ENCODE results near the gene FOXP1.

The FOXP1 gene

DNA sequence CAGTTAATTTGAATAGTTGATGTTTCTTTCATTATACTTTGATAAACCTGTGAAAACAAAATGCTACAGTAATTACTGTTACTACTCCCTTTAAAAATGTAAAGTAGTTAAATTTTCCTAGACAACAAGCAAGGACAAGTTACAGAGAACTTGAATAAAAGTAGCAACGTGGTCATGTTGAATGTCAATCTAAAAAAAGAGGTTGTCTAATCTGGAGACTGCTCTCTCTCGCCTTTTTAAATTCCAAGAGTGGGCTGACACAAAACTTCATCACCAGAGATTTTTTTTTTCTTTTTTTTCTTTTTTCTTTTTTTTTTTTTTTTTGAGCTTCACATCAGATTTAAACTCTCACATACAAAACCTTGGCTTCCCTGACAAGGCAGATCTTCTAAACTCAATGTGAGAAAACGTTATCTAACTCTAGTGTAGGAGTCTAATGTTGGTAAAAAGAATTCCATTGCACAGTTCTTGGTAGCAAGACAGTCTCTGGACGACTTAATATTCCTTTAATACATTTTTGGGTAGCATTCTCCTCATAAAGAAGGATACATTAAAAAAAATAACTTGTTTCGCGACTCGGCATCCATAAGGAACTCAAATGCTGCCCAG is 4.1 kb downstream of the FOXP1 start:
- H3K36me3 ChIP-seq (ENCODE audit: control insufficient read depth in 1 of 2, insufficient read depth in 2 of 2, low read length in 2 of 2): no peaks in the 10 kb centered on the region
- H3K4me2 ChIP-seq (ENCODE audit: low read length): no peak overlapping the region
- no peak overlapping the region for H4K91ac ChIP-seq (ENCODE audit: low read depth, low read length)
- H4K8ac ChIP-seq (ENCODE audit: low read depth, low read length): no peak overlapping the region
- no peak overlapping the region for H2BK120ac ChIP-seq (ENCODE audit: insufficient read depth, low read length, poor library complexity)
- no peak overlapping the region for H3K14ac ChIP-seq (ENCODE audit: low read length)
- peaks cover 15% of the 10 kb centered on the region for H3K79me1 ChIP-seq (ENCODE audit: low read length)
- no peak for DNase-seq
- H3K9ac ChIP-seq (ENCODE audit: low read length): no peak overlapping the region
- H4K12ac ChIP-seq (ENCODE audit: low read depth, low read length): no peak overlapping the region
- no peak overlapping the region for H2BK12ac ChIP-seq (ENCODE audit: low read length)
- no peak overlapping the region for H2BK5ac ChIP-seq (ENCODE audit: low read depth, low read length, poor library complexity)
- no peaks in the 10 kb centered on the region for H3K9me3 ChIP-seq (ENCODE audit: insufficient read depth, low read depth, low read length)
- no CpG with 5 or more reads among the region's 7 CpGs for WGBS (ENCODE audit: extremely low coverage, insufficient coverage, insufficient read length)
- H3K4me1 ChIP-seq (ENCODE audit: control insufficient read depth in 1 of 2, insufficient read depth in 2 of 2, low read length in 2 of 2): peaks cover 2 to 3% of the 10 kb centered on the region in 2 experiments
- no peak overlapping the region for H3K23ac ChIP-seq (ENCODE audit: low read length)
- H2AK5ac ChIP-seq (ENCODE audit: low read length): no peak overlapping the region
- H2AFZ ChIP-seq (ENCODE audit: insufficient read depth, low read length, poor library complexity): no peak overlapping the region
- no peak overlapping the region for H3K4ac ChIP-seq (ENCODE audit: low read depth, low read length)
- no peaks in the 10 kb centered on the region for H3K27me3 ChIP-seq (ENCODE audit: insufficient read depth, low read length)
- H3K79me2 ChIP-seq (ENCODE audit: control insufficient read depth, insufficient read depth, low read length, poor library complexity): peaks cover 3% of the 10 kb centered on the region
- no peak overlapping the region for H3K4me3 ChIP-seq (ENCODE audit: low read depth, low read length)
- H3K18ac ChIP-seq (ENCODE audit: low read length): no peak overlapping the region
- H3K27ac ChIP-seq (ENCODE audit: low read depth, low read length): no peak overlapping the region

DNA sequence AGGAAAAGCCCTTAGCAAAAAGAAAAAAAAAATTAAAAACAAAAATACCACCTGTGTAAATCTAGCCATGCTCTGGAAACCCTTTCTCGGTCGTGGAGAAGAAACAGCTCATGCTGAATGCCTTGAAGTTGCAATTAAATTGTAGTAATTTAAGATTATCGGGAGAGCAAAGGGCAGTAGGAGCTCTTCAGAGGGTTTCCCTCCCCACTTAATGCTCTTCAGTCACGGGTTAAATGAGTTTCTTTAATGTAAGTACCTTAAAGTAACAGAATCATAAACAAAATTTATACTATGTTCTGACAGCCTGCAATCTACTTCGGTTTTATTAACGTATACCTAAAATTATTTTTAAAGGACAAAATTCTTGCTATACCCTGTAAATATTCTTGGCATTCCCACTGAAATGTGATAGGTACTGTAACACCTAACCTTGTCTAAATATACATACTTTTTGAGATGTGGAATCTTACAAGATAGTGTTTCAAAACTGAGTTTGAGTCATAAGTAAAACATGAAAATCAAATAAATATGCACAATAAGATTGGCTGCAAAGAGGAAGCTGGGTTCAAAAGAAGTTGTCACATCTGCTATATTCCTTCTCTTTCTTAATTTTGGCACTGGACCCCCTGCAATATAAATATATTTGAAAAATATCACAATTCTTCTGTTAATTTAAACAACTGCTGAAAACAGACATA is 5.3 kb downstream of the FOXP1 start:
- H3K9me3 ChIP-seq (ENCODE audit: insufficient read depth, low read depth, low read length): no peaks in the 10 kb centered on the region
- H3K27me3 ChIP-seq (ENCODE audit: insufficient read depth, low read length): no peaks in the 10 kb centered on the region
- H4K12ac ChIP-seq (ENCODE audit: low read depth, low read length): no peak overlapping the region
- no peak overlapping the region for H3K4me3 ChIP-seq (ENCODE audit: low read depth, low read length)
- no peak overlapping the region for H3K23ac ChIP-seq (ENCODE audit: low read length)
- H2AK5ac ChIP-seq (ENCODE audit: low read length): no peak overlapping the region
- H3K4me1 ChIP-seq (ENCODE audit: control insufficient read depth in 1 of 2, insufficient read depth in 2 of 2, low read length in 2 of 2): peaks cover 2 to 3% of the 10 kb centered on the region in 2 experiments
- no peak overlapping the region for H4K8ac ChIP-seq (ENCODE audit: low read depth, low read length)
- no peak overlapping the region for H2BK12ac ChIP-seq (ENCODE audit: low read length)
- WGBS (ENCODE audit: extremely low coverage, insufficient coverage, insufficient read length): no CpG with 5 or more reads among the region's 6 CpGs
- H3K79me1 ChIP-seq (ENCODE audit: low read length): peaks cover 10% of the 10 kb centered on the region
- no peak overlapping the region for H3K14ac ChIP-seq (ENCODE audit: low read length)
- no peak overlapping the region for H2AFZ ChIP-seq (ENCODE audit: insufficient read depth, low read length, poor library complexity)
- no peak overlapping the region for H2BK5ac ChIP-seq (ENCODE audit: low read depth, low read length, poor library complexity)
- H3K4ac ChIP-seq (ENCODE audit: low read depth, low read length): no peak overlapping the region
- H4K91ac ChIP-seq (ENCODE audit: low read depth, low read length): no peak overlapping the region
- peak in 1 of 2 donors; percentile 74 for DNase-seq
- no peak overlapping the region for H3K4me2 ChIP-seq (ENCODE audit: low read length)
- no peak overlapping the region for H3K18ac ChIP-seq (ENCODE audit: low read length)
- no peaks in the 10 kb centered on the region for H3K36me3 ChIP-seq (ENCODE audit: control insufficient read depth in 1 of 2, insufficient read depth in 2 of 2, low read length in 2 of 2)
- no peak overlapping the region for H3K9ac ChIP-seq (ENCODE audit: low read length)
- H3K27ac ChIP-seq (ENCODE audit: low read depth, low read length): no peak overlapping the region
- H2BK120ac ChIP-seq (ENCODE audit: insufficient read depth, low read length, poor library complexity): no peak overlapping the region
- peaks cover 2% of the 10 kb centered on the region for H3K79me2 ChIP-seq (ENCODE audit: control insufficient read depth, insufficient read depth, low read length, poor library complexity)

GRCh38 chr3:71577011-71577410 is 6.5 kb downstream of the FOXP1 start:
- no peak for DNase-seq
- no peak overlapping the region for H2BK12ac ChIP-seq (ENCODE audit: low read length)
- H3K79me1 ChIP-seq (ENCODE audit: low read length): peaks cover 5% of the 10 kb centered on the region
- H2AK5ac ChIP-seq (ENCODE audit: low read length): no peak overlapping the region
- H3K4me1 ChIP-seq (ENCODE audit: control insufficient read depth in 1 of 2, insufficient read depth in 2 of 2, low read length in 2 of 2): peaks cover 2 to 3% of the 10 kb centered on the region in 2 experiments
- H3K79me2 ChIP-seq (ENCODE audit: control insufficient read depth, insufficient read depth, low read length, poor library complexity): peaks cover 2% of the 10 kb centered on the region
- no peak overlapping the region for H4K12ac ChIP-seq (ENCODE audit: low read depth, low read length)
- H3K27ac ChIP-seq (ENCODE audit: low read depth, low read length): no peak overlapping the region
- H3K4me2 ChIP-seq (ENCODE audit: low read length): no peak overlapping the region
- no peak overlapping the region for H3K14ac ChIP-seq (ENCODE audit: low read length)
- no peak overlapping the region for H2AFZ ChIP-seq (ENCODE audit: insufficient read depth, low read length, poor library complexity)
- H3K23ac ChIP-seq (ENCODE audit: low read length): no peak overlapping the region
- H4K91ac ChIP-seq (ENCODE audit: low read depth, low read length): no peak overlapping the region
- H4K8ac ChIP-seq (ENCODE audit: low read depth, low read length): no peak overlapping the region
- H2BK5ac ChIP-seq (ENCODE audit: low read depth, low read length, poor library complexity): no peak overlapping the region
- H3K9ac ChIP-seq (ENCODE audit: low read length): no peak overlapping the region
- H3K36me3 ChIP-seq (ENCODE audit: control insufficient read depth in 1 of 2, insufficient read depth in 2 of 2, low read length in 2 of 2): no peaks in the 10 kb centered on the region
- H2BK120ac ChIP-seq (ENCODE audit: insufficient read depth, low read length, poor library complexity): no peak overlapping the region
- H3K27me3 ChIP-seq (ENCODE audit: insufficient read depth, low read length): no peaks in the 10 kb centered on the region
- H3K18ac ChIP-seq (ENCODE audit: low read length): no peak overlapping the region
- H3K9me3 ChIP-seq (ENCODE audit: insufficient read depth, low read depth, low read length): no peaks in the 10 kb centered on the region
- H3K4me3 ChIP-seq (ENCODE audit: low read depth, low read length): no peak overlapping the region
- H3K4ac ChIP-seq (ENCODE audit: low read depth, low read length): no peak overlapping the region
- no CpG with 5 or more reads among the region's 5 CpGs for WGBS (ENCODE audit: extremely low coverage, insufficient coverage, insufficient read length)

DNA sequence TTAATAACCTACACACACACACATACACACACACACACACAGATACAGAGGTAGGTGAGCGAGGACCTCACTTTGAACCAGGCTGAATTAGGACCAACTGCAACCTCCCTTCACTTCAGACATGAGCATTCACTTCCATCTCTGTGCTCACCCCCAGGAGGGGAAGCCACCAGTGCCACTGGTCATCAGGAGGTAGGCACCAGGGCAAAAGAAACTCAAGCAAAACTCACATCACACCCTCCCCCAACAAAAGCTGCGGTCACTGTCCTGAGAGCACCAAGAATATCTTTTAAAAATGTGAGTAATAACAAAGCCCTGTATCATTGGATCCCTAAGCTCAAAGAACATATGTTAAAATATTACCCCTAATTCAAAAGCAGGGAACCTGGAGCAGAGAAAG is 8.1 kb downstream of the FOXP1 start:
- Histone ChIP-seq H2BK5ac (ENCODE audit: low read depth, low read length, poor library complexity) (no peak overlapping the region), H2AFZ (ENCODE audit: insufficient read depth, low read length, poor library complexity) (no peak overlapping the region), H3K23ac (ENCODE audit: low read length) (no peak overlapping the region), H2BK120ac (ENCODE audit: insufficient read depth, low read length, poor library complexity) (no peak overlapping the region), H3K9me3 (ENCODE audit: insufficient read depth, low read depth, low read length) (no peaks in the 10 kb centered on the region), H2AK5ac (ENCODE audit: low read length) (no peak overlapping the region), H3K18ac (ENCODE audit: low read length) (no peak overlapping the region), H3K79me2 (ENCODE audit: control insufficient read depth, insufficient read depth, low read length, poor library complexity) (no peaks in the 10 kb centered on the region), H3K4me3 (ENCODE audit: low read depth, low read length) (no peak overlapping the region), H4K12ac (ENCODE audit: low read depth, low read length) (no peak overlapping the region), H3K4ac (ENCODE audit: low read depth, low read length) (no peak overlapping the region), H2BK12ac (ENCODE audit: low read length) (no peak overlapping the region), H3K36me3 (ENCODE audit: control insufficient read depth in 1 of 2, insufficient read depth in 2 of 2, low read length in 2 of 2) (no peaks in the 10 kb centered on the region), H3K14ac (ENCODE audit: low read length) (no peak overlapping the region), H3K9ac (ENCODE audit: low read length) (no peak overlapping the region), H3K27me3 (ENCODE audit: insufficient read depth, low read length) (no peaks in the 10 kb centered on the region), H4K8ac (ENCODE audit: low read depth, low read length) (no peak overlapping the region), H3K27ac (ENCODE audit: low read depth, low read length) (no peak overlapping the region), H3K4me2 (ENCODE audit: low read length) (no peak overlapping the region), H3K4me1 (ENCODE audit: control insufficient read depth in 1 of 2, insufficient read depth in 2 of 2, low read length in 2 of 2) (no peaks in the 10 kb centered on the region), H3K79me1 (ENCODE audit: low read length) (no peaks in the 10 kb centered on the region), H4K91ac (ENCODE audit: low read depth, low read length) (no peak overlapping the region)
- DNase-seq: no peak
- no CpG with 5 or more reads among the region's 2 CpGs for WGBS (ENCODE audit: extremely low coverage, insufficient coverage, insufficient read length)

All from trophoblast cell (in vitro differentiated cells and primary cell).